DLD1 (cell line): ENCODE measurements around the gene TRO.

ENCODE experiments used
- in situ Hi-C: cut with HindIII; loops from 2 replicates; pipeline ENCODE4 v1.10.0; 2017; ENCODE audit warnings: low sequenced_read_pairs

TRO gene

GRCh38 chrX:54964766-54965497, 44.3 kb downstream of the TRO start:
- in situ Hi-C loops: no loop called here

GRCh38 chrX:54977387-54977786, 56.8 kb downstream of the TRO start:
- in situ Hi-C loops: no loop called here

- in situ Hi-C loops: no loop called here
These were observed 57.8 kb downstream of the TRO start for GRCh38 chrX:54978448-54978847.

- in situ Hi-C loops: no loop called here
These were observed 58.8 kb downstream of the TRO start for GRCh38 chrX:54979432-54979831.

- in situ Hi-C loops: no loop called here
These were observed 59.7 kb downstream of the TRO start for GRCh38 chrX:54980334-54980733.
